HL-60 (cell line): Measurements from ENCODE around the gene AKR1C2.
"Not testable (repeated sequence)": the region's sequence is repeated elsewhere in the genome, so short reads cannot be mapped to it uniquely, and the experiment has no call there.

ENCODE experiments used
- CTCF ChIP-seq: IDR thresholded peaks from one replicate; pipeline ENCODE4 v1.5.1; 2011; ENCODE audit warnings: low read length, control low read depth, inconsistent platforms; ENCODE audit not compliant: insufficient read depth
- POLR2AphosphoS5 ChIP-seq: IDR thresholded peaks from 2 replicates; pipeline ENCODE4 v1.6.1; 2012; ENCODE audit warnings: low read depth
- REST ChIP-seq: IDR thresholded peaks from 2 replicates; pipeline ENCODE4 v1.6.1; 2012; ENCODE audit warnings: low read depth; ENCODE audit not compliant: insufficient replicate concordance

- not testable (repeated sequence) for TF ChIP-seq CTCF, REST, POLR2AphosphoS5
These were observed 7.7 kb upstream of the AKR1C2 start for GRCh38 chr10:5011392-5011791.
